Prostate gland (tissue), 2 donors: ENCODE results near the gene GNMT. TPM values are rescaled to one million over a fixed set of nuclear protein-coding genes. Genes with fewer than 3 reads are reported as not detected.
"Not testable (repeated sequence)": the region's sequence is repeated elsewhere in the genome, so short reads cannot be mapped to it uniquely, and the experiment has no call there.

ENCODE experiments used
- DNase-seq: peaks from one replicate; pipeline ENCODE4 v3.0.0-alpha.2; 2019; ENCODE audit warnings: low spot score
- H3K27ac ChIP-seq, 2 donors: fragments of 200-600 bp; sonication (generic); 2 replicates each; pipeline ENCODE4 v1.5.1; 2017 to 2019
- H3K27me3 ChIP-seq: fragments of 200-600 bp; sonication (generic); replicated peaks from 2 replicates; pipeline ENCODE4 v1.5.1; 2019; ENCODE audit not compliant: insufficient read depth
- H3K36me3 ChIP-seq, 2 donors: fragments of 200-600 bp; sonication (generic); 1 replicate in 1 of 2; 2 replicates in 1 of 2; pipeline versions ENCODE4 v1.5.1 to v1.8.1; 2017 to 2019
- H3K4me1 ChIP-seq: fragments of 200-600 bp; sonication (generic); replicated peaks from 2 replicates; pipeline ENCODE4 v1.5.1; 2019
- H3K4me3 ChIP-seq, 2 donors: fragments of 200-600 bp; sonication (generic); 2 replicates each; pipeline ENCODE4 v1.5.1; 2017 to 2019
- H3K9me3 ChIP-seq: fragments of 200-600 bp; sonication (generic); 2 replicates; pipeline ENCODE4 v1.5.1; 2017
- POLR2A ChIP-seq: fragments of 450-650 bp; IDR thresholded peaks from one replicate; pipeline ENCODE4 v1.6.1; 2016; ENCODE audit warnings: antibody characterized with exemption, mild to moderate bottlenecking
- POLR2AphosphoS5 ChIP-seq: sonication (generic); formaldehyde crosslinking; IDR thresholded peaks from one replicate; pipeline ENCODE4 v1.6.1; 2017; ENCODE audit warnings: antibody characterized with exemption
- WGBS: methylation state at CpG from one replicate; pipeline ENCODE4 v1.1.5; 2018; 5-methylcytosine and 5-hydroxymethylcytosine counted together
- intact Hi-C: fragments of 100-400 bp; cut with DNase I; formaldehyde crosslinking; loops from one replicate; pipeline ENCODE4 v1.14.2; 2022
- total RNA-seq, 2 donors: library from RNA; depleted of rRNA; stranded (reverse); fragments of >200 nt; gene quantifications; one replicate each; pipeline ENCODE4 v1.1.0, GENCODE V29; 2016
- TF ChIP-seq, protein P1 (sequence below), 4 experiments: fragments of 200-600 bp in 2 of 4; fragments of 450-650 bp in 2 of 4; sonication (generic) in 2 of 4; IDR thresholded peaks; 1 replicate in 3 of 4; 2 replicates in 1 of 4; pipeline ENCODE4 v1.5.1; 2016 to 2019; ENCODE audit warnings: antibody characterized with exemption in 4 of 4, mild to moderate bottlenecking in 2 of 4, moderate library complexity in 2 of 4

Gene GNMT
- total RNA-seq, 2 donors from 2014 or later = 14.7 to 85.9 TPM

DNA sequence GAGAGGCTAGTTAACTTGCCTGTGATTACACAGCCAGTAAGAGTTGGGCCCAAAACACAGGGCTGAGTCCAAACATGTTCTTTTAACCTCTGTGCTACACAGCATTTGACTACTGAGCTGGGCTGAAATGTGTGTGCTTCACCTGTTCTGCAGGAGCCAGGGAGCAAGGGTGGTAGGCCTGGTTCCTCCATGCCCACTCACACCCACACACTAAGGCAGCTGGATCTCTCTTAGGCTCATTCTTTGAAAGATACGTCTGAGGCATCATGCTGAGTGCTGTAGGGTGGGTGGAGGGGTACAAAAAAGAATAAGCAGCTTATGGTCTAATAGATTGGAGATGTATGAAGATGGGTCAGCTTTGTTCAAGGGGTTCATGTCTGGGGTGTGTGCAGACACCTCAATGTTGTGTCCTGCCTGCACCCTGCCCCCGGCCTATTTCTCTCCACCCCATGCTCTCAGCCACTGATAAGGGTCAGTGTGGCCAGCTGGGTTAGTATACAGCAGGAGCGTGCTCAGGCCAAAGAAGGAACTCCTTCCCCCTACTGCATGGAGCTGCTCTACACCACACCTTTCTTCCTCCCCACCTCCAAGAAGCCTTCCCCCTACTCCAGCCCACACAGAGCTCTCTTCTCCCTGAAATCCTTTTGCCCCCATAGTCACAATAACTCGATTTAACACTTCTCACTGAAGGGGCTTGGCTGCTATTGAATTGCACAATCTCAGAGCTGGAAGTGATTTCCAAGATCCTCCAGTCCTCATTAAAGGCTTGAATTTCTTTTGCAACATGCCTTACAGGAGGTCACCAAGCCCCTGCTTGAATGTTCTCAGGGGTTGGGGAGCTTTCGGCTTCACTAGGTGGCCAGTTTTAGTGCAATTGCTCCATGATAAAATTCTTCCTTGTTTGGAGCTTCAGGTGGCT is 27.2 kb downstream of the GNMT start:
- 76% methylated on average over 5 of the region's 5 CpGs for WGBS
- intact Hi-C loops = no loop called here
- TF ChIP-seq POLR2AphosphoS5 (no peak), POLR2A (no peak)
- TF ChIP-seq, protein P1, sequence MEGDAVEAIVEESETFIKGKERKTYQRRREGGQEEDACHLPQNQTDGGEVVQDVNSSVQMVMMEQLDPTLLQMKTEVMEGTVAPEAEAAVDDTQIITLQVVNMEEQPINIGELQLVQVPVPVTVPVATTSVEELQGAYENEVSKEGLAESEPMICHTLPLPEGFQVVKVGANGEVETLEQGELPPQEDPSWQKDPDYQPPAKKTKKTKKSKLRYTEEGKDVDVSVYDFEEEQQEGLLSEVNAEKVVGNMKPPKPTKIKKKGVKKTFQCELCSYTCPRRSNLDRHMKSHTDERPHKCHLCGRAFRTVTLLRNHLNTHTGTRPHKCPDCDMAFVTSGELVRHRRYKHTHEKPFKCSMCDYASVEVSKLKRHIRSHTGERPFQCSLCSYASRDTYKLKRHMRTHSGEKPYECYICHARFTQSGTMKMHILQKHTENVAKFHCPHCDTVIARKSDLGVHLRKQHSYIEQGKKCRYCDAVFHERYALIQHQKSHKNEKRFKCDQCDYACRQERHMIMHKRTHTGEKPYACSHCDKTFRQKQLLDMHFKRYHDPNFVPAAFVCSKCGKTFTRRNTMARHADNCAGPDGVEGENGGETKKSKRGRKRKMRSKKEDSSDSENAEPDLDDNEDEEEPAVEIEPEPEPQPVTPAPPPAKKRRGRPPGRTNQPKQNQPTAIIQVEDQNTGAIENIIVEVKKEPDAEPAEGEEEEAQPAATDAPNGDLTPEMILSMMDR (IDR thresholded peaks at IDR 0.05) = no peak
- Histone ChIP-seq H3K36me3 (peaks cover 0 to 7% of the 10 kb centered on the region in 2 donors), H3K27me3 (no peaks in the 10 kb centered on the region), H3K4me1 (peaks cover 10% of the 10 kb centered on the region), H3K27ac (no peak overlapping the region), H3K4me3 (no peak overlapping the region), H3K9me3 (no peaks in the 10 kb centered on the region)
- no peak for DNase-seq

DNA sequence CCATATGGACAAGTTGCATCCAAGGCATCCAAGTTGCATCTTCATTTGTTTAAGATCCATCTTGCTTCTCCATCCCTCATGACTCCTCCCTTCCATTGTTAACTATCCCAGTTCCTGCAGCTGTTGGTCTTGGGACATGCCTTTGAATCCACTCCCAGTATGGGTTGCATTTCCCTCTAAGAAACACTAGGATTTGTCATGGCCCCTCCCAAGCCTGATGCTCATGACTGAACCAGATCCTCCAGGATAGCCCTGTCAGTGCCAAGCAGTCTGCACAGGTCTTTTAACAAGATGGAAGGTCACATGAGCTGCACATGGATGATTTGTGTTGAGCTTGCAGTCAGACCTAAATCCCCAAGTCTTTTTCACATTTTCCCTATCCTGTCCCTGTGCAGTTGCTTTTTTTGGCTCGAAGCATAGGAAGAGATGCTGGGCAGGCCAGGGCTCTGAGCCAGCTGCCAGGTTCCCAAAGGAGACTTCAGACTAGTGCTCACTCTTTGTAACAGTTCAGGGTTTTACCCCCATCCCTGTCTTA is 28.0 kb downstream of the GNMT start:
- intact Hi-C loops = no loop called here
- H3K27ac ChIP-seq = no peak overlapping the region
- WGBS = 41% methylated on average over 1 of the region's 1 CpG

DNA sequence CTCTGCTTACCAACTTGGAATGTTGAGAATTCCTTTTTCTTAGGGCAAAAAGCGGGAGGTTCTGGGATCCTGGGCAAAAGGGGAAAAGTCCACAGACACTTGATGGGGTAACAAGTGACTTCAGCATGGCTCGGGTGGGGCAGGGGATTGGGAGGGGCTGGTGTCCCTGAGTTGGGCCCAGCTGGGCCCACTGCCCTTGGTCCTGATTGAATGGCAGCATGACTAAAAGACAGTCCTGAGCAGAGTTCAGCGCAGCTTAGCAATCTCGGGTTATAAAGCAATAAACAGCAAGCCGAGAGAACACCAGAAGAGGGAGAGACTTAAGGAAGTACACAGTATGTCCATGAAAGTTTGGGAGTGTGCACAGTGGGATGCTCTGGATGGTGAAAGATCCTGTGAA is 29.4 kb downstream of the GNMT start:
- H3K4me1 ChIP-seq = peaks cover 10% of the 10 kb centered on the region
- no peak for DNase-seq
- intact Hi-C loops = no loop called here
- 60% methylated on average over 5 of the region's 5 CpGs for WGBS
- TF ChIP-seq, protein P1 (IDR thresholded peaks at IDR 0.05) = no peak
- TF ChIP-seq POLR2AphosphoS5 (no peak), POLR2A (no peak)
- H3K27me3 ChIP-seq = no peaks in the 10 kb centered on the region
- no peak overlapping the region for H3K4me3 ChIP-seq
- no peaks in the 10 kb centered on the region for H3K9me3 ChIP-seq
- peaks cover 0 to 7% of the 10 kb centered on the region in 2 donors for H3K36me3 ChIP-seq
- no peak overlapping the region for H3K27ac ChIP-seq

More for the DNA sequence above, 28.0 kb downstream of the GNMT start:
- H3K4me1 ChIP-seq = peaks cover 10% of the 10 kb centered on the region
- H3K9me3 ChIP-seq = no peaks in the 10 kb centered on the region
- no peaks in the 10 kb centered on the region for H3K27me3 ChIP-seq
- H3K36me3 ChIP-seq = peaks cover 0 to 7% of the 10 kb centered on the region in 2 donors
- no peak for DNase-seq
- TF ChIP-seq, protein P1 (IDR thresholded peaks at IDR 0.05) = no peak
- TF ChIP-seq POLR2A = no peak
- no peak for TF ChIP-seq POLR2AphosphoS5
- no peak overlapping the region for H3K4me3 ChIP-seq

DNA sequence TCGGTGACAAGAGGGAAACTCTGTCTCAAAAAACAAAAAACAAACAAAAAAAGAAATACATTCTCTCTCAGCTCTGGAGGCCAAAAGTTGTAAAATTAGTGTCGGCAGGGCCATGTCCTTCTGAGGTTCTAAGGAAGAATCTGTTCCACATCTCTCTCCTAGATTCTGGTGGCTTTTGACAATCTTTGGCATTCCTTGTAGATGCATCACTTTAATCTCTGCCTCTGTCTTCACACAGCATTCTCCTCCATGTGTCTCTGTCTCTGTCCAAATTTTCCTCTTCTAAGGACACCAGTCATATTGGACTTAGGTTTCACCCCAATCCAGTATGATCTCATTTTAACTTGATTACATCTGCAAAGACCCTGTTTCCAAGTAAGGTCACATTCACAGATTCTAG is 32.9 kb downstream of the GNMT start:
- no peaks in the 10 kb centered on the region for H3K9me3 ChIP-seq
- H3K36me3 ChIP-seq = peaks cover 0 to 7% of the 10 kb centered on the region in 2 donors
- H3K4me1 ChIP-seq = no peaks in the 10 kb centered on the region
- DNase-seq = no peak
- no peak overlapping the region for H3K27ac ChIP-seq
- intact Hi-C loops = no loop called here
- 67% methylated on average over 2 of the region's 2 CpGs for WGBS
- TF ChIP-seq POLR2AphosphoS5 = no peak
- TF ChIP-seq, protein P1 (IDR thresholded peaks at IDR 0.05) = no peak
- TF ChIP-seq POLR2A = no peak
- H3K4me3 ChIP-seq = no peak overlapping the region
- H3K27me3 ChIP-seq = no peaks in the 10 kb centered on the region

DNA sequence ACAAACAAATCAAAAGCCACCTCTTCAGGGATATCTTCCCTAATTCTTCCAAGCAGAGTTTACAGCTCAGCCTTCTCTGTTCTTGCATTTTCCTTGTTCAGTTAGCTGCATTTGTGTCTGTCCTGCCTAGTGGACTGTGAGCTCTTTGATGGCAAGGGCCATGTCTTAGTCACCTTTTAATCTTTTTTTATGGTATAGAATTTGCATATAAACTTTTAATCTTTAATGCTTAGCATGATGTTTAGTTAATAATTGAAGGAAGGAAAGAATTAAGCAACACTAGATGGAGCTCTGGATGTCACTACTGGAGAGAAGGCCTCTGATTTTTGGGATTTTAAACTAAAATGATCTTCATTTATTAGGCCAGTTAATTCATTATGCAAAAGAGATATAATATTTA is 36.0 kb downstream of the GNMT start:
- H3K27ac ChIP-seq = no peak overlapping the region
- intact Hi-C loops = no loop called here
- no peaks in the 10 kb centered on the region for H3K27me3 ChIP-seq
- no peaks in the 10 kb centered on the region for H3K36me3 ChIP-seq
- TF ChIP-seq, protein P1 (IDR thresholded peaks at IDR 0.05) = no peak
- H3K4me3 ChIP-seq = no peak overlapping the region
- DNase-seq = no peak
- no peaks in the 10 kb centered on the region for H3K9me3 ChIP-seq
- no peaks in the 10 kb centered on the region for H3K4me1 ChIP-seq

DNA sequence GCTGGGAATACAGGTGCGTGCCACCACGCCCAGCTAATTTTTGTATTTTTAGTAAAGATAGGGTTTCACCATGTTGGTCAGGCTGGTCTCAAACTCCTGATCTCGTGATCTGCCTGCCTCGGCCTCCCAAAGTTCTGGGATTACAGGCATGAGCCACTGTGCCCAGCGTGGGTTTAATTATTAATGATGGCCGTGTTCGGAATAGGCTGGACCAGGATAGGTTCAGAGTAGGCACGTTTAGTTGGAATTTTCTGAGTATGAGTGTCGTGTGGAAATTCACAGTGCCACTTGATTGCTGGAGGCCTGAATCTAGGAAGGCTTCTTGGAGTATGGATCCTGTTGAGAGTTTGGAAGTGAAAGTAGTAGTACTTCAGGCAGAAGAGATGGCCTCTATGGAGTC is 37.7 kb downstream of the GNMT start:
- 96% methylated on average over 9 of the region's 9 CpGs for WGBS
- intact Hi-C loops = not testable (repeated sequence)

More for the DNA sequence above, 37.7 kb downstream of the GNMT start:
- H3K27ac ChIP-seq, DNase-seq, H3K9me3 ChIP-seq, H3K36me3 ChIP-seq, H3K4me1 ChIP-seq, H3K27me3 ChIP-seq, H3K4me3 ChIP-seq: not testable (repeated sequence)
